Measurements from ENCODE around the gene LRRN3.

- TF ChIP-seq CTCF (IDR thresholded peaks at IDR 0.05): no peak
- no peak for TF ChIP-seq POLR2A (IDR thresholded peaks at IDR 0.05; ENCODE audit: low read depth)
Observed at GRCh38 chr7:111042842-111043241, 48.1 kb upstream of the LRRN3 start.

All from esophagus muscularis mucosa (tissue), 3 donors.